Lower leg skin (tissue), 3 donors: ENCODE results near the gene JADE3.

ENCODE experiments used
- POLR2A ChIP-seq, 2 donors: fragments of 450-650 bp; IDR thresholded peaks; one replicate each; pipeline ENCODE4 v1.6.1; 2016 to 2017; ENCODE audit warnings: antibody characterized with exemption in 2 of 2, mild to moderate bottlenecking in 1 of 2, moderate library complexity in 1 of 2
- TF ChIP-seq, protein P1 (sequence below), 3 donors: fragments of 450-650 bp; IDR thresholded peaks; one replicate each; pipeline ENCODE4 v1.5.1; 2016; ENCODE audit warnings: antibody characterized with exemption in 3 of 3, mild to moderate bottlenecking in 3 of 3, moderate library complexity in 2 of 3

GRCh38 chrX:46884799-46885198 lies 27.4 kb upstream of the JADE3 start:
- TF ChIP-seq, protein P1, sequence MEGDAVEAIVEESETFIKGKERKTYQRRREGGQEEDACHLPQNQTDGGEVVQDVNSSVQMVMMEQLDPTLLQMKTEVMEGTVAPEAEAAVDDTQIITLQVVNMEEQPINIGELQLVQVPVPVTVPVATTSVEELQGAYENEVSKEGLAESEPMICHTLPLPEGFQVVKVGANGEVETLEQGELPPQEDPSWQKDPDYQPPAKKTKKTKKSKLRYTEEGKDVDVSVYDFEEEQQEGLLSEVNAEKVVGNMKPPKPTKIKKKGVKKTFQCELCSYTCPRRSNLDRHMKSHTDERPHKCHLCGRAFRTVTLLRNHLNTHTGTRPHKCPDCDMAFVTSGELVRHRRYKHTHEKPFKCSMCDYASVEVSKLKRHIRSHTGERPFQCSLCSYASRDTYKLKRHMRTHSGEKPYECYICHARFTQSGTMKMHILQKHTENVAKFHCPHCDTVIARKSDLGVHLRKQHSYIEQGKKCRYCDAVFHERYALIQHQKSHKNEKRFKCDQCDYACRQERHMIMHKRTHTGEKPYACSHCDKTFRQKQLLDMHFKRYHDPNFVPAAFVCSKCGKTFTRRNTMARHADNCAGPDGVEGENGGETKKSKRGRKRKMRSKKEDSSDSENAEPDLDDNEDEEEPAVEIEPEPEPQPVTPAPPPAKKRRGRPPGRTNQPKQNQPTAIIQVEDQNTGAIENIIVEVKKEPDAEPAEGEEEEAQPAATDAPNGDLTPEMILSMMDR (IDR thresholded peaks at IDR 0.05), result no peak
- TF ChIP-seq POLR2A (IDR thresholded peaks at IDR 0.05), result no peak
